Endothelial cell of umbilical vein (primary cell): ENCODE data around the gene RAP2A. TPM values are rescaled to one million over a fixed set of nuclear protein-coding genes. Genes with fewer than 3 reads are reported as not detected.

Experiments used
- BruUV-seq: library from RNA; stranded (reverse); fragments of 400-500 nt; replicated peaks from 2 replicates; lab custom pipeline; 2021; lab: Mats Ljungman, UMichigan
- CTCF ChIA-PET: fragments of 300-600, 350-600 bp; sonication (Branson Sonifier 250); formaldehyde crosslinking; loops from one replicate; lab custom pipeline; 2021; ENCODE audit warnings: antibody characterized with exemption, inconsistent platforms; lab: Charles Lee
- POLR2A ChIA-PET: fragments of 300-600, 350-600 bp; sonication (Branson Sonifier 250); formaldehyde crosslinking; loops from one replicate; lab custom pipeline; 2021; ENCODE audit warnings: antibody characterized with exemption, inconsistent platforms; lab: Charles Lee
- DNase-seq: peaks from one replicate; pipeline ENCODE4 v3.0.0-alpha.2; 2011; ENCODE audit warnings: low read depth, low spot score
- FAIRE-seq: peaks from 2 replicates; lab custom pipeline; 2011; peaks lifted over from hg19 to GRCh38; lab: Jason Lieb, UNC
- H2AFZ ChIP-seq: 2 replicates; pipeline ENCODE4 v1.6.0; 2012; ENCODE audit warnings: low read depth, low read length, control low read depth, inconsistent platforms
- H3K27ac ChIP-seq: 2 replicates; pipeline ENCODE4 v1.5.1; 2011; ENCODE audit warnings: low read depth, mild to moderate bottlenecking, control low read depth, low read length, moderate library complexity; ENCODE audit not compliant: insufficient read depth
- H3K27me3 ChIP-seq, 2 experiments: 2 replicates each; pipeline versions ENCODE4 v1.6.0 to v1.6.1; 2011; ENCODE audit warnings: low read length in 2 of 2, mixed read lengths in 1 of 2; ENCODE audit not compliant: control insufficient read depth in 2 of 2, insufficient read depth in 2 of 2
- H3K36me3 ChIP-seq, 2 experiments: 2 replicates in 1 of 2; 3 replicates in 1 of 2; pipeline ENCODE4 v1.5.1; 2011; ENCODE audit warnings: low read length in 2 of 2, mild to moderate bottlenecking in 1 of 2, moderate library complexity in 1 of 2; ENCODE audit not compliant: control insufficient read depth in 2 of 2, insufficient read depth in 2 of 2; ENCODE audit errors: extremely low read depth in 1 of 2
- H3K4me1 ChIP-seq: 3 replicates; pipeline ENCODE4 v1.5.1; 2011; ENCODE audit warnings: mild to moderate bottlenecking, low read length; ENCODE audit not compliant: control insufficient read depth, insufficient read depth; ENCODE audit errors: extremely low read depth
- H3K4me2 ChIP-seq: 2 replicates; pipeline ENCODE4 v1.6.1; 2011; ENCODE audit warnings: low read length, control low read depth, mixed read lengths; ENCODE audit not compliant: insufficient read depth
- H3K4me3 ChIP-seq, 3 experiments: fragments of 200-600 bp in 1 of 3; sonication (generic), shearing (Covaris generic) in 1 of 3; replicated peaks in 1 of 3; 2 replicates each; pipeline ENCODE4 v1.5.1; 2011 to 2016; ENCODE audit warnings: control low read depth in 3 of 3, low read length in 3 of 3, mild to moderate bottlenecking in 2 of 3, inconsistent platforms in 1 of 3, low read depth in 1 of 3, moderate library complexity in 1 of 3; ENCODE audit not compliant: insufficient read depth in 1 of 3
- H3K79me2 ChIP-seq: 2 replicates; pipeline ENCODE4 v1.6.0; 2012; ENCODE audit warnings: low read length, inconsistent platforms; ENCODE audit not compliant: control insufficient read depth, insufficient read depth
- H3K9ac ChIP-seq: replicated peaks from 2 replicates; pipeline ENCODE3; 2011; ENCODE audit warnings: low read length, control low read depth; ENCODE audit not compliant: insufficient read depth; ENCODE audit errors: extremely low read depth
- H3K9me1 ChIP-seq: replicated peaks from 3 replicates; pipeline ENCODE4 v1.6.0; 2011; ENCODE audit warnings: mild to moderate bottlenecking, low read length; ENCODE audit not compliant: control insufficient read depth, insufficient read depth; ENCODE audit errors: extremely low read depth
- H3K9me3 ChIP-seq: replicated peaks from 2 replicates; pipeline ENCODE4 v1.5.1; 2012; ENCODE audit warnings: low read length, inconsistent platforms; ENCODE audit not compliant: control insufficient read depth, insufficient read depth
- H4K20me1 ChIP-seq: replicated peaks from 2 replicates; pipeline ENCODE3; 2011; ENCODE audit warnings: mild to moderate bottlenecking, low read length; ENCODE audit not compliant: control insufficient read depth, insufficient read depth; ENCODE audit errors: extremely low read depth
- EZH2 ChIP-seq: IDR thresholded peaks from 2 replicates; pipeline ENCODE4 v1.6.1; 2012; ENCODE audit warnings: borderline replicate concordance, low read depth, mild to moderate bottlenecking, moderate library complexity, low read length, inconsistent platforms; ENCODE audit not compliant: severe bottlenecking
- FOS ChIP-seq: IDR thresholded peaks from 2 replicates; pipeline ENCODE4 v1.6.1; 2011; ENCODE audit warnings: mild to moderate bottlenecking, low read length, moderate library complexity, borderline replicate concordance; ENCODE audit not compliant: insufficient read depth
- GATA2 ChIP-seq: IDR thresholded peaks from 2 replicates; pipeline ENCODE4 v1.7.0; 2011; ENCODE audit warnings: low read depth, mild to moderate bottlenecking, moderate library complexity, mixed read lengths, low read length; ENCODE audit not compliant: insufficient read length, insufficient read depth
- JUN ChIP-seq: IDR thresholded peaks from 2 replicates; pipeline ENCODE4 v1.6.1; 2011; ENCODE audit warnings: borderline replicate concordance, low read depth; ENCODE audit not compliant: insufficient read length, insufficient read depth
- MYC ChIP-seq: IDR thresholded peaks from one replicate; pipeline ENCODE4 v1.6.1; 2011; ENCODE audit warnings: mild to moderate bottlenecking, low read depth, low read length
- POLR2A ChIP-seq: IDR thresholded peaks from 2 replicates; pipeline ENCODE4 v1.6.1; 2012; ENCODE audit warnings: low read depth, mild to moderate bottlenecking, control low read depth, low read length
- POLR2AphosphoS5 ChIP-seq: IDR thresholded peaks from 2 replicates; pipeline ENCODE4 v1.6.1; 2012; ENCODE audit warnings: low read depth, mild to moderate bottlenecking, control low read depth, low read length, moderate library complexity; ENCODE audit not compliant: insufficient read depth
- dilution Hi-C: fragments of 300-500 bp; cut with MboI; formaldehyde crosslinking; loops from one replicate; pipeline ENCODE4 v1.15.0; 2019; ENCODE audit warnings: low sequenced_read_pairs; ENCODE audit not compliant: extremely low pct_ligation_motif_present
- intact Hi-C: fragments of 100-400 bp; cut with micrococcal nuclease; formaldehyde crosslinking; loops from one replicate; pipeline ENCODE4 v1.10.0; 2022
- polyA plus RNA-seq, 4 experiments: library from polyadenylated mRNA; depleted of rRNA in 3 of 4; stranded (reverse) in 3 of 4; unstranded in 1 of 4; fragments of >200 nt; gene quantifications; 2 replicates each; pipeline versions ENCODE4 v1.2.1 to v1.2.3, GENCODE V29; 2011 to 2012; ENCODE audit warnings: missing spikeins in 1 of 4
- total RNA-seq: library from RNA; stranded (reverse); gene quantifications from 2 replicates; pipeline ENCODE4 v1.2.3, GENCODE V29; 2021
- TF ChIP-seq, protein P1 (sequence below): IDR thresholded peaks from 2 replicates; pipeline ENCODE4 v1.6.1; 2011; ENCODE audit not compliant: insufficient read depth, insufficient read length
- TF ChIP-seq, protein P2 (sequence below), 2 donors: IDR thresholded peaks; 1 replicate in 1 of 2; 2 replicates in 1 of 2; pipeline ENCODE4 v1.5.1; 2011; ENCODE audit warnings: low read length in 2 of 2, mild to moderate bottlenecking in 2 of 2, moderate library complexity in 2 of 2, control low read depth in 1 of 2, inconsistent platforms in 1 of 2, low read depth in 1 of 2; ENCODE audit not compliant: insufficient read depth in 1 of 2; ENCODE audit errors: extremely low read depth in 1 of 2

The RAP2A gene
- total and polyA plus RNA-seq, 2 donors (not counting 3 experiments of a cell fraction or from before 2014, with no cell fraction given), result 7.8 to 44.4 TPM

DNA sequence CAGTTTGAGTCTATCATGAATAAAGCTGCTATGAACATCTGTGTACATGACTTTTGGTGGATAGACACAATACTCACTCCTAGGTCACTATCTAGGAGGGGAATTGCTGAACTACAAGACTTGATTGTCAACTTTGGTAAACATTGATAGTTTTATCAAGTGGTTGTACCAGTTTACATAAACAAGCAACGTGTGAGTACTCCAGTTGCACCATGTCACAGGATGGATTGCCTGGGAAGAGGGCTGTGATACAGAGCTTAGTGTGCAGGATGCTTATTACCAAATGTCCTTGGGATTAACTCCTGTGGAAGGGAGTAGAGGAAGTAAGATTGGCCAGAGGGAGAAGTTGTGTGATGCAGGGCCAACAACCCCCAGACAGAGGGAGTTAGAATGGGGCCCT is 37.7 kb downstream of the RAP2A start:
- no peak for TF ChIP-seq MYC
- TF ChIP-seq GATA2, result no peak
- no peak for TF ChIP-seq POLR2A
- TF ChIP-seq, protein P1, sequence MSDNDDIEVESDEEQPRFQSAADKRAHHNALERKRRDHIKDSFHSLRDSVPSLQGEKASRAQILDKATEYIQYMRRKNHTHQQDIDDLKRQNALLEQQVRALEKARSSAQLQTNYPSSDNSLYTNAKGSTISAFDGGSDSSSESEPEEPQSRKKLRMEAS, result no peak
- TF ChIP-seq POLR2AphosphoS5, result no peak
- TF ChIP-seq JUN, result no peak
- TF ChIP-seq EZH2, result no peak
- TF ChIP-seq, protein P2, sequence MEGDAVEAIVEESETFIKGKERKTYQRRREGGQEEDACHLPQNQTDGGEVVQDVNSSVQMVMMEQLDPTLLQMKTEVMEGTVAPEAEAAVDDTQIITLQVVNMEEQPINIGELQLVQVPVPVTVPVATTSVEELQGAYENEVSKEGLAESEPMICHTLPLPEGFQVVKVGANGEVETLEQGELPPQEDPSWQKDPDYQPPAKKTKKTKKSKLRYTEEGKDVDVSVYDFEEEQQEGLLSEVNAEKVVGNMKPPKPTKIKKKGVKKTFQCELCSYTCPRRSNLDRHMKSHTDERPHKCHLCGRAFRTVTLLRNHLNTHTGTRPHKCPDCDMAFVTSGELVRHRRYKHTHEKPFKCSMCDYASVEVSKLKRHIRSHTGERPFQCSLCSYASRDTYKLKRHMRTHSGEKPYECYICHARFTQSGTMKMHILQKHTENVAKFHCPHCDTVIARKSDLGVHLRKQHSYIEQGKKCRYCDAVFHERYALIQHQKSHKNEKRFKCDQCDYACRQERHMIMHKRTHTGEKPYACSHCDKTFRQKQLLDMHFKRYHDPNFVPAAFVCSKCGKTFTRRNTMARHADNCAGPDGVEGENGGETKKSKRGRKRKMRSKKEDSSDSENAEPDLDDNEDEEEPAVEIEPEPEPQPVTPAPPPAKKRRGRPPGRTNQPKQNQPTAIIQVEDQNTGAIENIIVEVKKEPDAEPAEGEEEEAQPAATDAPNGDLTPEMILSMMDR (IDR thresholded peaks at IDR 0.05; ENCODE audit: extremely low read depth in 1 of 2, insufficient read depth in 1 of 2, low read depth in 1 of 2, low read length in 2 of 2), result no peak
- TF ChIP-seq FOS, result no peak
- ChIA-PET POLR2A (no interaction called here), CTCF (no interaction called here)
- Histone ChIP-seq H3K27me3 (peaks cover 0 to 2% of the 10 kb centered on the region in 2 experiments), H3K27ac (no peak overlapping the region), H3K9ac (no peak overlapping the region), H3K4me1 (no peaks in the 10 kb centered on the region), H3K4me3 (no peak overlapping the region), H3K9me3 (no peaks in the 10 kb centered on the region), H3K79me2 (no peaks in the 10 kb centered on the region), H3K36me3 (no peaks in the 10 kb centered on the region), H3K9me1 (no peaks in the 10 kb centered on the region), H2AFZ (no peak overlapping the region), H4K20me1 (peaks cover 2% of the 10 kb centered on the region), H3K4me2 (no peak overlapping the region)
- BruUV-seq, result no TSS peak
- intact Hi-C loops, result no loop called here
- FAIRE-seq (no peak), DNase-seq (no peak)
- dilution Hi-C loops, result no loop called here
